Muscle of leg (tissue), 11 donors: ENCODE measurements around the gene CCDC12. TPM values are rescaled to one million over a fixed set of nuclear protein-coding genes. Genes with fewer than 3 reads are reported as not detected.

ENCODE experiments used
- DNase-seq: peaks from one replicate; pipeline ENCODE4 v3.0.0; 2013
- H3K27ac ChIP-seq: one replicate; pipeline ENCODE4 v1.5.1; 2013; ENCODE audit warnings: mild to moderate bottlenecking, low read length, control low read depth
- H3K27me3 ChIP-seq: one replicate; pipeline ENCODE4 v1.6.1; 2013; ENCODE audit warnings: low read length; ENCODE audit not compliant: control insufficient read depth, insufficient read depth
- H3K36me3 ChIP-seq: one replicate; pipeline ENCODE4 v1.6.1; 2013; ENCODE audit warnings: low read length; ENCODE audit not compliant: control insufficient read depth, insufficient read depth
- H3K4me1 ChIP-seq: one replicate; pipeline ENCODE4 v1.6.1; 2013; ENCODE audit warnings: low read length; ENCODE audit not compliant: control insufficient read depth, insufficient read depth
- H3K4me3 ChIP-seq: one replicate; pipeline ENCODE4 v1.5.1; 2013; ENCODE audit warnings: low read length, control low read depth
- H3K9me3 ChIP-seq: replicated peaks from 2 replicates; pipeline ENCODE4 v1.6.1; 2013; ENCODE audit warnings: low read depth, low read length; ENCODE audit not compliant: control insufficient read depth
- WGBS: methylation state at CpG from one replicate; pipeline ENCODE4 v1.1.5; 2013; ENCODE audit warnings: missing lambda C conversion rate; ENCODE audit not compliant: insufficient coverage; 5-methylcytosine and 5-hydroxymethylcytosine counted together
- polyA plus RNA-seq, 8 donors: library from polyadenylated mRNA; unstranded; fragments of 120-200 nt; gene quantifications; one replicate each; pipeline versions ENCODE4 v1.2.1 to v1.2.3, GENCODE V29; 2013; ENCODE audit warnings: inconsistent platforms in 1 of 8, low replicate concordance in 1 of 8; ENCODE audit not compliant: insufficient read length in 8 of 8, insufficient read depth in 1 of 8
- total RNA-seq: library from RNA; stranded (reverse); fragments of 120-200 nt; gene quantifications from one replicate; pipeline ENCODE4 v1.2.4, GENCODE V29; 2013

The CCDC12 gene
- total and polyA plus RNA-seq, 9 donors = 37.7 to 56.4 (median 46.9) TPM

- H3K36me3 ChIP-seq = peaks cover 27% of the 10 kb centered on the region
- 18% methylated on average over 10 of the region's 23 CpGs for WGBS
- H3K27me3 ChIP-seq = no peaks in the 10 kb centered on the region
- peaks cover 14% of the 10 kb centered on the region for H3K4me1 ChIP-seq
- H3K27ac ChIP-seq = no peak overlapping the region
- DNase-seq = no peak
- peak overlapping the region; percentile 69 for H3K4me3 ChIP-seq
- H3K9me3 ChIP-seq = no peaks in the 10 kb centered on the region
Measured at GRCh38 chr3:47008851-47009224, 32.3 kb upstream of the CCDC12 start.

GRCh38 chr3:47008234-47008796 is 31.8 kb upstream of the CCDC12 start:
- H3K36me3 ChIP-seq = peaks cover 22% of the 10 kb centered on the region
- H3K27ac ChIP-seq = no peak overlapping the region
- H3K4me1 ChIP-seq = peaks cover 14% of the 10 kb centered on the region
- no peak overlapping the region for H3K4me3 ChIP-seq
- no peaks in the 10 kb centered on the region for H3K9me3 ChIP-seq
- no peaks in the 10 kb centered on the region for H3K27me3 ChIP-seq
- WGBS = 94% methylated on average over 6 of the region's 13 CpGs
- no peak for DNase-seq

- no peak for DNase-seq
- peaks cover 19% of the 10 kb centered on the region for H3K36me3 ChIP-seq
- 88% methylated on average over 14 of the region's 16 CpGs for WGBS
Measured at GRCh38 chr3:47007482-47008233, 31.1 kb upstream of the CCDC12 start.

GRCh38 chr3:47007001-47007400 is 30.5 kb upstream of the CCDC12 start:
- no peaks in the 10 kb centered on the region for H3K9me3 ChIP-seq
- WGBS = 71% methylated on average over 2 of the region's 3 CpGs
- H3K27me3 ChIP-seq = no peaks in the 10 kb centered on the region
- peaks cover 14% of the 10 kb centered on the region for H3K4me1 ChIP-seq
- H3K36me3 ChIP-seq = peaks cover 24% of the 10 kb centered on the region
- H3K27ac ChIP-seq = no peak overlapping the region
- H3K4me3 ChIP-seq = no peak overlapping the region
- DNase-seq = no peak

More at GRCh38 chr3:47007482-47008233, 31.1 kb upstream of the CCDC12 start:
- Histone ChIP-seq H3K27ac (no peak overlapping the region), H3K4me1 (peaks cover 14% of the 10 kb centered on the region), H3K27me3 (no peaks in the 10 kb centered on the region), H3K4me3 (no peak overlapping the region), H3K9me3 (no peaks in the 10 kb centered on the region)

GRCh38 chr3:47006145-47006651 is 29.7 kb upstream of the CCDC12 start:
- Histone ChIP-seq H3K36me3 (peaks cover 28% of the 10 kb centered on the region), H3K9me3 (no peaks in the 10 kb centered on the region), H3K27ac (no peak overlapping the region), H3K27me3 (no peaks in the 10 kb centered on the region), H3K4me1 (peaks cover 14% of the 10 kb centered on the region), H3K4me3 (no peak overlapping the region)
- no peak for DNase-seq
- 83% methylated on average over 6 of the region's 9 CpGs for WGBS

- Histone ChIP-seq H3K36me3 (peaks cover 33% of the 10 kb centered on the region), H3K9me3 (no peaks in the 10 kb centered on the region), H3K4me1 (peaks cover 12% of the 10 kb centered on the region), H3K27ac (no peak overlapping the region), H3K4me3 (no peak overlapping the region), H3K27me3 (no peaks in the 10 kb centered on the region)
- no peak for DNase-seq
- WGBS = 63% methylated on average over 30 of the region's 32 CpGs
Measured at GRCh38 chr3:47005212-47006144, 28.9 kb upstream of the CCDC12 start.

- Histone ChIP-seq H3K27ac (no peak overlapping the region), H3K4me3 (no peak overlapping the region), H3K4me1 (peaks cover 3% of the 10 kb centered on the region), H3K36me3 (peaks cover 39% of the 10 kb centered on the region), H3K9me3 (no peaks in the 10 kb centered on the region), H3K27me3 (no peaks in the 10 kb centered on the region)
- no peak for DNase-seq
- 85% methylated on average over 15 of the region's 17 CpGs for WGBS
Measured at GRCh38 chr3:47004369-47005211, 28.0 kb upstream of the CCDC12 start.

- H3K4me1 ChIP-seq = peaks cover under 1% of the 10 kb centered on the region
- H3K9me3 ChIP-seq = no peaks in the 10 kb centered on the region
- no peak overlapping the region for H3K27ac ChIP-seq
- H3K4me3 ChIP-seq = no peak overlapping the region
- no peaks in the 10 kb centered on the region for H3K27me3 ChIP-seq
- peaks cover 44% of the 10 kb centered on the region for H3K36me3 ChIP-seq
- DNase-seq = no peak
- WGBS = 92% methylated on average over 24 of the region's 27 CpGs
Measured at GRCh38 chr3:47003461-47004368, 27.2 kb upstream of the CCDC12 start.

GRCh38 chr3:47003056-47003410 is 26.5 kb upstream of the CCDC12 start:
- Histone ChIP-seq H3K9me3 (no peaks in the 10 kb centered on the region), H3K27ac (no peak overlapping the region), H3K36me3 (peaks cover 44% of the 10 kb centered on the region), H3K27me3 (no peaks in the 10 kb centered on the region), H3K4me1 (no peaks in the 10 kb centered on the region), H3K4me3 (no peak overlapping the region)
- DNase-seq = no peak
- WGBS = 81% methylated on average over 10 of the region's 10 CpGs
